Eye (tissue), 1 donor: ENCODE results near the gene AP1S1.
"Not testable (repeated sequence)": the region's sequence is repeated elsewhere in the genome, so short reads cannot be mapped to it uniquely, and the experiment has no call there.

ENCODE experiments used
- DNase-seq: peaks from one replicate; pipeline ENCODE4 v3.0.0-alpha.2; 2015

The AP1S1 gene

DNA sequence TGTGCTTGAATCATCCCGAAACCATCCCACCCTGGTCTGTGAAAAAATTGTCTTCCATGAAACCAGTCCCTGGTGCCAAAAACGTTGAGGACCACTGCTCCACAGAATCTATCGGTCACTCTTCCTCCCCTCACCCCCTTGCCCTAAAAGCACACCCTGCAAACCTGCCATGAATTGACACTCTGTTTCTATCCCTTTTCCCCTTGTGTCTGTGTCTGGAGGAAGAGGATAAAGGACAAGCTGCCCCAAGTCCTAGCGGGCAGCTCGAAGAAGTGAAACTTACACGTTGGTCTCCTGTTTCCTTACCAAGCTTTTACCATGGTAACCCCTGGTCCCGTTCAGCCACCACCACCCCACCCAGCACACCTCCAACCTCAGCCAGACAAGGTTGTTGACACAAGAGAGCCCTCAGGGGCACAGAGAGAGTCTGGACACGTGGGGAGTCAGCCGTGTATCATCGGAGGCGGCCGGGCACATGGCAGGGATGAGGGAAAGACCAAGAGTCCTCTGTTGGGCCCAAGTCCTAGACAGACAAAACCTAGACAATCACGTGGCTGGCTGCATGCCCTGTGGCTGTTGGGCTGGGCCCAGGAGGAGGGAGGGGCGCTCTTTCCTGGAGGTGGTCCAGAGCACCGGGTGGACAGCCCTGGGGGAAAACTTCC is 28.2 kb upstream of the AP1S1 start:
- DNase-seq, result no peak

DNA sequence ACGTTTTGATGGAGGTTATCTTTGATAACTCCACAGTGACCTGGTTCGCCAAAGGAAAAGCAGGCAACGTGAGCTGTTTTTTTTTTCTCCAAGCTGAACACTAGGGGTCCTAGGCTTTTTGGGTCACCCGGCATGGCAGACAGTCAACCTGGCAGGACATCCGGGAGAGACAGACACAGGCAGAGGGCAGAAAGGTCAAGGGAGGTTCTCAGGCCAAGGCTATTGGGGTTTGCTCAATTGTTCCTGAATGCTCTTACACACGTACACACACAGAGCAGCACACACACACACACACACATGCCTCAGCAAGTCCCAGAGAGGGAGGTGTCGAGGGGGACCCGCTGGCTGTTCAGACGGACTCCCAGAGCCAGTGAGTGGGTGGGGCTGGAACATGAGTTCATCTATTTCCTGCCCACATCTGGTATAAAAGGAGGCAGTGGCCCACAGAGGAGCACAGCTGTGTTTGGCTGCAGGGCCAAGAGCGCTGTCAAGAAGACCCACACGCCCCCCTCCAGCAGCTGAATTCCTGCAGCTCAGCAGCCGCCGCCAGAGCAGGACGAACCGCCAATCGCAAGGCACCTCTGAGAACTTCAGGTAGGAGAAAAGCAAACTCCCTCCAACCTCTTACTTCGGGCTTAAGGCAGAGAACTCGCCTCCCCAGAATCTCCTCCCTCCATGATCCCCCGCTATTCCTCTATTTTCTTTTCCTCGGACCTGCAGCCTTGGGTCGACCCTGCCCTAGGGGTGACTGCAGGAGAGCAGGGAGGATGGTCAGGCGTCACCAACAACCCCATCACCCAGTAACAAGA is 27.4 kb upstream of the AP1S1 start, which contains the start of gene SERPINE1:
TSS of gene SERPINE1 (plus strand) at position 454 of the 809 bp plus-strand sequence. CDS start 1,290 bp downstream, outside the sequence.
- DNase-seq, result peak; percentile 91

DNA sequence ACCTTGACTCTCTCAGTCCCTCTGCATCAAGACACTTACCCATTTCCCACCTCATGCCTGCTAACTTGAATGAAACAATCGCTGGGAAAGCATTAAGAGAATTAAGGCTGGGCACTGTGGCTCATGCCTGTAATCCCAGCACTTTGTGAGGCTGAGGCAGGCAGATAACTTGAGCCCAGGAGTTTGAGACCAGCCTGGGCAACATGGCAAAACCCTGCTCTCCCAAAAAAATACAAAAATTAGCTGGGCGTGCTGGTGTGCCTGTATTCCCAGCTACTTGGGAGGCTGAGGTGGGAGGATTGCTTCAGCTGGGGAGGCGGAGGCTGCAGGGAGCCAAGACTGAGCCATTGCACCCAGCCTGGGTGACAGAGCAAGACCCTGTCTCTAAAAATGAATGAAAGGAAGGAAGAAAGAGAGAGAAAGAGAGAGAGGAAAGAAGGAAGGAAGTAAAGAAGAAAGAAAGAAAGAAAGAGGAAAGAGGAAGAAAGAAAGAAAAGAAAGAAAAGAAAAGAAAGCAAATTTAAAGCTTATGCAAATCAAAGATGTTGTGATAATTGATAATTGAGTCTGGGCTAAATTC is 26.7 kb upstream of the AP1S1 start:
- no peak for DNase-seq

DNA sequence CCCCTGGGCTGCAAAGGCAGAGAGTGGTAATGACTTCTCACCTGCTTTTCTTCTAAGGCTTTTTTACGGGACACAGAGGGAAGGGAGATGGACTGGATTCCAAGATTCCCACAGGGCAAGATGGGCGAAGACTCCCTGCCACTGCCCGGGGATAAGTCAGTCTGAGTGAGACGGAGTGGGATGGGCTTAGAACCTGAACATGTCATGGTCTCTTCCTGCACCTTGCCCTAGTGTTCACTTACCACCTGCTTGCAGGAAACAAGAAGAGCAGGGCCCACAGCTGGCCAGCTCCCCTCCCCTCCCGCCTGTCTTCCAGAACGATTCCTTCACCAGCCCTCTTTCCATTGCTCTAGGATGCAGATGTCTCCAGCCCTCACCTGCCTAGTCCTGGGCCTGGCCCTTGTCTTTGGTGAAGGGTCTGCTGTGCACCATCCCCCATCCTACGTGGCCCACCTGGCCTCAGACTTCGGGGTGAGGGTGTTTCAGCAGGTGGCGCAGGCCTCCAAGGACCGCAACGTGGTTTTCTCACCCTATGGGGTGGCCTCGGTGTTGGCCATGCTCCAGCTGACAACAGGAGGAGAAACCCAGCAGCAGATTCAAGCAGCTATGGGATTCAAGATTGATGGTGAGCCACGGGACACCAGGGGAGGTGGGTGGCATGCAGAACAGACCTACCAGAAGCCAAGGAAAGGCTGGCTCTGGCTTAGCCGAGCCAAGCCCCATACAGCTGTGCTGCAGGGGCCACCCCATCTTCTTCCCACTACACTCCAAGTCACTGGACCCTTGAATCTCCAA is 26.0 kb upstream of the AP1S1 start:
- DNase-seq, result no peak

DNA sequence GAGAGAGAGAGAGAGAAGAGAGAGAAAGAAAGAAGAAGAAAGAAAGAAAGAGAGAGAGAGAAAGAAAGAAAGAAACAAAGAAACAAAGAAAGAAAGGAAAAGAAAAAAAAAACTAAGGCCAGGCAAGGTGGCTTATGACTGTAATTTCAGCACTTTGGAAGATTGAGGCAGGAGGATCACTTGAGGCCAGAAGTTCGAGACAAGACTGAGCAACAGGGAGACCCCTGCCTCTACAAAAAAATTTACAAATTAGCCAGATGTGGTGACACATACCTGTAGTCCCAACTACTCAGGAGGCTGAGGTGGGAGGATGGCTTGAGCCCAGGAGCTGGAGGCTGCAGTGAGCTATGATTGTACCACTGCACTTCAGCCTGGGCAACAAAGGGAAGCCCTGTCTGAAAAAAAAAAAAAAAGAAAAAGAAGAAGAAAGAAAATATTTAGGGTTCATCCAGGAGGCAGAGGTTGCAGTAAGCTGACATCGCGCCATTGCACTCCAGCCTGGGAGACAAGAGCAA is 24.6 kb upstream of the AP1S1 start:
- no peak for DNase-seq

DNA sequence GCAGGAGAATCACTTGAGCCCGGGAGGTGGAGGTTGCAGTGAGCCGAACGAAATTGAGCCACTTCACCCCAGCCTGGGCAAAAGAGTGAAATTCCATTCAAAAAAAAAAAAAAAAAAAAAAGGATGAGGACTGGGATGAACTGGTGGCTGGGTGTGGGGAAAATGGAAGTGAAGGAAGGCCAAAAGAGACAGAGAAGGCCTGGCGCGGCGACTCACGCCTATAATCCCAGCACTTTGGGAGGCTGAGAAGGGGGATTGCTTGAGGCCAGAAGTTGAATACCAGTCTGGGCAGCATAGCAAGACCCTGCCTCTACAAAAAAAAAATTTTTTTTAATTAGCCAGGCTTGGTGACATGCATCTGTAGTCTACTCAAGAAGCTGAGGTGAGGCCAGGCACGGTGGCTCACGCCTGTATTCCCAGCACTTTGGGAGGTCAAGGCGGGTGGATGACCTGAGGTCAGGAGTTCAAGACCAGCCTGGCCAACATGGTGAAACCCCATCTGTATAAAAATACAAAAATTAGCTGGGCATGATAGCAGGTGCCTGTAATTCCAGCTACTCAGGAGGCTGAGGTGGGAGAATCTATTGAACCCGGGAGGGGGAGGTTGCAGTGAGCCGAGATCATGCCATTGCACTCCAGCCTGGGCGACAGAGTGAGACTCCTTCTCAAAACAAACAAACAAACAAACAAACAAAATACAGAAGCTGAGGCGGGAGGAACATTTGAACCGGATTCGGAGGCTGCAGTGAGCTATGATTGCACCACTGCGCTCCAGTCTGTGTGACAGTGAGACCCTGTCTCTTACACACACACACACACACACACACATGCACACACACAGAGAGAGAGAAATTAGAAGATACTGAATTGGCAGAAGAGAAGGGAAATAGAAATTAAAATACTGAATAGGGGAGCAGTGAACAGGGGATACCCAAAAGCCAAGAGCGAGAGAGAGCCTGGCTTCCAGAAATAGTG is 21.4 kb upstream of the AP1S1 start:
- DNase-seq, result not testable (repeated sequence)

DNA sequence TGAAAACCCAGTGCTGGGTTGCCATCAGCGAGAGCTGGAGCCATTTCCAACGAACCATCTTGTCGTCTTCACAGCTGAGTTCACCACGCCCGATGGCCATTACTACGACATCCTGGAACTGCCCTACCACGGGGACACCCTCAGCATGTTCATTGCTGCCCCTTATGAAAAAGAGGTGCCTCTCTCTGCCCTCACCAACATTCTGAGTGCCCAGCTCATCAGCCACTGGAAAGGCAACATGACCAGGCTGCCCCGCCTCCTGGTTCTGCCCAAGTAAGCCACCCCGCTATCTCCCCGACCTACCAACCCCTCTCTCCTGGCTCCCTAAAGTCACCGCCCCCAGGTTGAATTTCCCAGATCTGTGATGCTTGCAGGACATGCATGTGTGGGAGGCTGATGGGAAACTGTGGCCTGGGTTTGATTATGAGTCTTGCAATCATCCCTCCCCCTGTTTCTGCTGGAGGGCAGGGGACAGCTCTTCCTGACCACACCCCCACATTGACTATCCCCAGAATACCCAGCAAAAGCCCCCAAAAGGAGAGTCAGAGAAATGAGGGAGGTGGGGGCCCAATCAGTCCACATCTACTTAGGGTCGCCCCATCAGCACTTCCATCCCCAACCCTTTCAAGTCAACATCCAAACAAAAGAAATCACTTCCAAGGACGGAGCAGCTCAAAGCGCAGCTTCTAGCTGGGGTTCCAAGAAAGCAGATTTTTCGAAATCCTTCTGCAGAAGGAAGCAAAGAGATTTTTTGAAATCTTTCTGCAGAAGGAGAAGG is 20.5 kb upstream of the AP1S1 start:
- no peak for DNase-seq

DNA sequence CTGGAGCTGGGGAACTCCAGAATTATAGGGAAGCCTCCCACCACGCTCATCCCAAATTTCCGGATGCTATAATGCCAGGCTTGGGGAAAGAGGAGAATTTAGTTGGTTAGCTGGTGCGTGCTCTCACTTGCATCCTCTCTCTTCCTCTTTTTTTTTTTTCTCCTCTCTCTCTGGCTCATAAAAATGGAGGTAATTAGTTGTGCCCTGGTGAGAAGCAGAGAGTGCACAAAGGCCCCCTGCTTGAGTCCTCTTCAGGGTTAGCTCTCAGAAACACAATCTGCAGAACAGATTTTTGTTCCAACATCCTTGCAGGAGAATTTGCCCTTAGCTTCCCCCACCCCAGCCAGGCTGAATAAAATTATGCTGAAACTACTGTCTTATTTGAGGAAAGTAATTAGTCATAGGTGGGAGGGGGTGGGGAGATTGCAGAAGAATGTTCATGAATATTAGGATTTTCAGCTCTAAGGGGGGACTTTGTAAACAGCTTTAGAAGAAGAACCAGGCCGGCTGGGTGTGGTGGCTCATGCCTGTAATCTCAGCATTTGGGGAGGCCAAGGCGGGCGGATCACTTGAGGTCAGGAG is 19.8 kb upstream of the AP1S1 start:
- DNase-seq, result peak; percentile 45

DNA sequence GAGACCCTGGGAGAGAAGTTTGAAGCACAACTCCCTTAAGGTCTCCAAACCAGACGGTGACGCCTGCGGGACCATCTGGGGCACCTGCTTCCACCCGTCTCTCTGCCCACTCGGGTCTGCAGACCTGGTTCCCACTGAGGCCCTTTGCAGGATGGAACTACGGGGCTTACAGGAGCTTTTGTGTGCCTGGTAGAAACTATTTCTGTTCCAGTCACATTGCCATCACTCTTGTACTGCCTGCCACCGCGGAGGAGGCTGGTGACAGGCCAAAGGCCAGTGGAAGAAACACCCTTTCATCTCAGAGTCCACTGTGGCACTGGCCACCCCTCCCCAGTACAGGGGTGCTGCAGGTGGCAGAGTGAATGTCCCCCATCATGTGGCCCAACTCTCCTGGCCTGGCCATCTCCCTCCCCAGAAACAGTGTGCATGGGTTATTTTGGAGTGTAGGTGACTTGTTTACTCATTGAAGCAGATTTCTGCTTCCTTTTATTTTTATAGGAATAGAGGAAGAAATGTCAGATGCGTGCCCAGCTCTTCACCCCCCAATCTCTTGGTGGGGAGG is 16.5 kb upstream of the AP1S1 start:
- DNase-seq, result no peak

DNA sequence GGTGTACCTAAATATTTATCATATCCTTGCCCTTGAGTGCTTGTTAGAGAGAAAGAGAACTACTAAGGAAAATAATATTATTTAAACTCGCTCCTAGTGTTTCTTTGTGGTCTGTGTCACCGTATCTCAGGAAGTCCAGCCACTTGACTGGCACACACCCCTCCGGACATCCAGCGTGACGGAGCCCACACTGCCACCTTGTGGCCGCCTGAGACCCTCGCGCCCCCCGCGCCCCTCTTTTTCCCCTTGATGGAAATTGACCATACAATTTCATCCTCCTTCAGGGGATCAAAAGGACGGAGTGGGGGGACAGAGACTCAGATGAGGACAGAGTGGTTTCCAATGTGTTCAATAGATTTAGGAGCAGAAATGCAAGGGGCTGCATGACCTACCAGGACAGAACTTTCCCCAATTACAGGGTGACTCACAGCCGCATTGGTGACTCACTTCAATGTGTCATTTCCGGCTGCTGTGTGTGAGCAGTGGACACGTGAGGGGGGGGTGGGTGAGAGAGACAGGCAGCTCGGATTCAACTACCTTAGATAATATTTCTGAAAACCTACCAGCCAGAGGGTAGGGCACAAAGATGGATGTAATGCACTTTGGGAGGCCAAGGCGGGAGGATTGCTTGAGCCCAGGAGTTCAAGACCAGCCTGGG is 15.9 kb upstream of the AP1S1 start:
- DNase-seq, result peak; percentile 77

DNA sequence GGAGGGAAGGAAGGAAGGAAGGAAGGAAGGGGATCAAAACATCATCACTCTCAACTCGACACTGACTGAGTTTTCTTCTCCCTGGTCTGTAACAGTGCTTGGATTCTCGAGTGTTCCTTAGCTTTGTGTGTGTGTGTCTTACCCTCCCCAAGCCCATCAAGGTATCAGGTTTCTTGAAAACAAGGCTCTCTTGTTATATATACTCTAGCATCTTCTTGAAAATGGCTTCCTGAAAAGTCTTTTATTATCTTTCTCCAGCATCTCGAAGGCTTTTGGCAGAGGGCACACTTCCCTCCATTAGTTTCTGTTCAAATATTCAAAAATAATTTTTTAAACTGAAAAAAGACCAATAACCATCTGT is 14.0 kb upstream of the AP1S1 start:
- DNase-seq, result no peak

DNA sequence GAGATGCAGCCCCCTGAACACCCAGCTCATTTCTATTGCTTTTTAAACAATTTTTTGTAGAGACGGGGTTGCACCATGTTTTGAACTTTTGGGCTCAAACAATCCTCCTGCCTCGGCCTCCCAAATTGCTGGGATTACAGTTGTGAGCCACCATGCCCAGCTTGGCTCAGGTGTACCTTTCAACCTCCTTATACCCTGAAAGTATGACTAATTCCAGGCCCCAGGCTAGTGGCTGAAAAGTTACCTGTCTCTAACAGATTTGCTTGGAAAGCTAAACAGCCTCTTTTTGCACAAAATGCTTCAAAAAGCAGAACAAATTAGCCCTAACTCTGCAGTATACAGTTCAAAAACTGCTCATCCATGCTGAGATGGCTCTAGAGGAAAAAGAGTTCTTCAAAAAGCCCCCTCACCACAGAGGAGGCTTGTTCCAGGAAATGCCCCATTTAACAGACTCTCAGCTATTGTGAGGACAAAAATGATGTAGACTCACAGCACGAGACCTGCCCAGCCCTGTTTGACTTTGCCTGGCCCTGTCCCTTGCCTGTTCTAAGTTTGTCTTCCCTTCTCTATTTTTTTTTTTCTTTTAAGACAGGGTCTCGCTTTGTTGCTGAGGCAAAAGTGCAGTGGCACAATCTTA is 13.4 kb upstream of the AP1S1 start:
- no peak for DNase-seq

DNA sequence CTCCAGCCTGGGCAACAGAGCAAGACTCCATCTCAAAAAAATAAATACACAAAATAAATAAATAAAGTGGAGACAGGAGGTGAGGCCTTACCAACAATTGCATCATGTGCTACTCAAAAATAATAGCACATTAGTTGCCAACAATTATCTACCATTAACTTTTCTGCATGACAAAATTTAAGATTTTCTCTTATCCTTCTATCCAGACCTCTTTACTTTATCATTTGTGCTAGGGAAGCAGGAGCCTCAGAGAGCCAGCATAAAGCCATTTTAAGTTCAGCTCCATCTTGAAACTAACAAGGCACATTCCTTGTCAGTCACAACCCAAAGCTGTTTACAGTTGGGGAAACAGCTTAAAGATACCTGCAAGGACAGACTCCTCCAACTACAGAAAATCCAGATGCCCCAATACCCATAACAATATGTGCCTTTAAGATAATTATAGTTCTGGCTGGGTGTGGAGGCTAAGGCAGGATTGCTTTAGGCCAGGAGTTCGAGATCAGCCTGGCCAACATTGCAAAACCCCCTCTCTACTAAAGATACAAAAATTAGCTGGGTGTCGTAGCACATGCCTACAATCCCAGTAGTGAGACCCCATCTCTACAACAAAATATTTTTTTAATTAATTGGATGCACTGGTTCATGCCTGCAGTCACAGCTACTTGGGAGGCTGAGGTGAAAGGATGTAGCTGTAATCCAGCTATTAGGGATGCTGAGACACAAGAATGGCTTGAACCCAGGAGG is 2.2 kb upstream of the AP1S1 start:
- no peak for DNase-seq

DNA sequence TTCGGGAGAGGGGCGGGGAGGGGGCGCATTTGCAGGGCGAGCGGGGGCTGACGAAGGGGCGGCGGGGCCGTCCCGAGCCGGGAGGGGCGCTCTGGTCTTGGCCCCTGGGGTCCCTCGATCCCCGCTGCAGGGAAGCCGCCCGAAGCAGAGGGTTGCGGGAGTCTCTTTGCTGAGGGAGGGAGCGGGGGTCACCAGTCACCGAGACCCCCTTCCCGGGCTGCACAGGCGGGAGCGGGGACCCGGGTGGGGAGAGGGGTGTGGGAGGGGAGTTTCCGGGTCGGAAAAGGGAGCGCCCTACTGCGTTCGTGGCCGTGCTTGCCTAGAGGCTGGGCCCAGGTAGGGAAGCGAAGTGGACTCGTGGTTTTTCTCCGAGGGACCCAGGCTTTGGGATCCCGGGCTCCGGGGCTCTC is 422 bp downstream of the AP1S1 start:
- DNase-seq, result no peak

DNA sequence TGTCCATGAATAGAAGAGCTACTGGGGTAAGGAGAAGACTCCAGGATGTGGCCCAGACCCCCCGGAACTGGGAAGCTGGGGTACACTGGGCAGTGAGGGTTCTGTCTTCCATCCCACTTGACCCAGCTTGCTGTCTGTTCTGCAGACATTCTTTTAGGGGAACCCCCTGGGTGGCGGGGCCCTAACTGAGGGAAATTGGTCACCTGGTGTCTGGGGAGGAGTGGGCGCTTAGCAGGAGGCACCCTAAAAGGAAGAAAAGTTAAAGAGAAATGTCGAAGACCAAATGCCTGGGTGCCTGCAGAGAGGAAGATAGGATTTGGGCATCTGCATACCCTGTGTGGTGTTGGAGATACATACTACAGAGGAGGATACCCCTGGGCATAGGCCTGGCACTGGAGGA is 1.0 kb downstream of the AP1S1 start:
- no peak for DNase-seq

DNA sequence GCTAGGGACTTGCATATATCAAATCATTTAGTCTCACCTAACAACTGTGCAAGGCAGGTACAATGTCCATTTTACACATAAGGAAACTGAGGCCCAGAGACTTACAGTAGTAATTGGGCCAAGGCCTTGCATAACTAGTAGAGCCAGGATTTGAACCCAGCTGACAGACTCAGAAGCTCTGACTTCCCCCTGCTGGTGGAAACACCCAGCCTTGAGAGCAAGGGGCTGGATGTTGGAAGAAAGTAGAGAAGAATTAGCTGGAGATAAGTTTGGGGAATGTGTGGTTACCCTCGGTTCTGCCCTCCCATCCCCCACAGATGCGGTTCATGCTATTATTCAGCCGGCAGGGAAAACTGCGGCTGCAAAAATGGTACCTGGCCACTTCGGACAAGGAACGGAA is 2.0 kb downstream of the AP1S1 start:
- DNase-seq, result no peak

DNA sequence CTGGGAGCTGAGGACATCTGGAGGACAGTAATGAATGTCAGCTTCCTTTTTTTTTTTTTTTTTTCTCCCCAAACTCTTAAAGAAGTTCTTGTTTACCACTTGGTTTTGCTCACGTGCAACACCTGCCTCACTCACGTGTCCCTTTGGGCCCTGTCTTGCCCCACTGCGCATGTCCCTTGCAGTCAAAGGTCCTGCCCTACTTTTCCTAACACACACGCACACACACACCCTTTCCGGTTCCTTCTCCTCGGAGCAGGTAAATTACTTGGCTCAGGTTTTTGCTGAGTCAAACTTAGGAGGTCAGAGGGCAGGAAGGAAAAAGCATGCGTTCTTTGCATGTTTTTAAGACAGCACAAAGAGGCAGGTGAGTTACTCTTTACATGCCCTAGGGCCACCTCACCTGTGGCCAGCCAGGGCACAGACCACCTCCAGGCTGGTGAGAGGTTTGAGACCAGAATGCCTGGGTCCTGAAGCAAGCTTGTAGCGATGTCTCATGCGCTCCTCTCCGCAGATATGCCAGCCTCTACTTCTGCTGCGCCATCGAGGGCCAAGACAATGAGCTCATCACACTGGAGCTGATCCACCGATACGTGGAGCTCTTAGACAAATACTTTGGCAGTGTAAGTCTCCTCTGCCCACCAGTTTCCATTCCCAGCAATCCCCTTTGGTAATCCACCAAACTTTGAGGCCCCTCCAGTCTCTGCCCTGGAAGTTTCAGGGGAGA is 2.8 kb downstream of the AP1S1 start:
- no peak for DNase-seq
